NCI-H1694 treated with DMSO at 0.1 percent for 48 hours (cell line): ENCODE results near the gene CDH11.

Experiments used
- DNase-seq: peaks from one replicate; lab custom pipeline; 2025; lab: John Stamatoyannopoulos, UW

CDH11 gene

DNA sequence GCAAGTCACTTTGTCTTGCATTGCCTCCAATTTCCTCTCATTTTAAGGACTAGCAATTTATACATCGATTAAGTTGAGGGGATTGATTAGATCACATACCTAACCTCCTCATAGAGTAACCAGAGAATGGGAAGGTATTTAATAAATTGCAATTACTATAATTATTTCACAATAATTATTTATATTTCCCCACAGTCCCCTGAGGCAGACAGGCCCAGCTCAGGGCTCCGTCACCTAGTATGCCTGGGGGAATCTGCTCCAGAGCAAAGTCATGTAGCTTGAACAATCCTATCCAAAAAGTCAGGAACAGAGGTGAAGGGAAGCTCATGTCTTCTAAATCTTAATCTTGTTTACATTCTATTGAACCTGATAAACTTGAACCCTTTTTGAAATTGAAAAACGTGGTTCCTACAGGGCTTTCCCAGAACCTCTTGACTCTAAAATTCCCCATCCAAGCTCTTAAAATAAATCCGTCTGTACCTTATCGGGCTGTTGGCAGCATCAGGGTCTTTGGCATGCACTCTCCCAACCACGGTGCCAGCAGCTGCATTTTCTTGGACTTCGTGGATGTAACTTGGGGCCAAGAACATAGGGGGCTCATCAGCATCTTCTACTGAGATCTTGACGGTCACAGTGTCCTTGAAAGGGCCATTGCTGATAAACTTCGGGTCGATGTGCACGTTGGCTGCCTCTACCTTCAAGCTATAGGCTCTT, 140.1 kb downstream of the CDH11 start:
- DNase-seq, result no peak

- DNase-seq, result no peak
Measured at GRCh38 chr16:64977206-64977920, 144.5 kb downstream of the CDH11 start.

- DNase-seq, result no peak
Measured at GRCh38 chr16:64975821-64976220, 146.0 kb downstream of the CDH11 start.

- no peak for DNase-seq
Measured at GRCh38 chr16:64974381-64974780, 147.5 kb downstream of the CDH11 start.

DNA sequence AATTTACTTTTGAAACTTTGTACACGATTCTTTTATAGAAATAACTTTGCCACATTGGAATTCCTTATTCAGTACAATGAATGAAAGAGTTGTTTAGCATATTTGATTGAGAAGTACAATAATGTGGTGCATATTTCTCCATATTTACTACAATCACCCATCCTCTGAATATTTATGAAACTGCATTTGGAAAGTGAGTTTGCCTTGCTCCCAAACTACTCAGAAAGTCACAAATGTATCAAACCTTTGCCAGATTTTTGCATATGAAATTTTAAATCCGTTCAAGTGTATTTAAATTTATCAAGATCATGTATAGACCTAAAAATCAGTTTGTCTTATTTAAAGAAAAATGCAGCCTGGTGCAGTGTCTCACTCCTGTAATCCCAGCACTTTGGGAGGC, 148.7 kb downstream of the CDH11 start:
- DNase-seq, result no peak

GRCh38 chr16:64971171-64971570, 150.7 kb downstream of the CDH11 start:
- DNase-seq, result no peak

GRCh38 chr16:64969221-64969620, 152.6 kb downstream of the CDH11 start:
- DNase-seq, result no peak

GRCh38 chr16:64968539-64968938, 153.3 kb downstream of the CDH11 start:
- DNase-seq, result no peak

DNA sequence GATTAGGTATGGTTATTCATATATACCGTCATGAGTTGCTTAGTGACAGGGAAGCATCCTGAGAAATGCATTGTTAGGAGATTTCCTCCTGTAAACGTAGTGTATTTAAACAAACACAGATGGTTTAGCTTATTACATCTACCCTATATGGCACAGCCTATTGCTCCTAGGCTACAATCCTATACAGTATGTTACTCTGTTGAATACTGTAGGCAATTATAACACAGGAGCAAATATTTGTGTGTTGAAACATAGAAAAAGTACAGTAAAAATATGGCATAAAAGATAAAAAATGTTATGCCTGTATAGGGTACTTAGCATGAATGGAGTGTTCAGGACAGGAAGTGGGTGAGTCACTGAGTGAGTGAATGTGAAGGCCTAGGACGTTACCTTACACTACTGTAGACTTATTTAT, 157.7 kb downstream of the CDH11 start:
- DNase-seq, result no peak

GRCh38 chr16:64962786-64963185, 159.1 kb downstream of the CDH11 start:
- no peak for DNase-seq

DNA sequence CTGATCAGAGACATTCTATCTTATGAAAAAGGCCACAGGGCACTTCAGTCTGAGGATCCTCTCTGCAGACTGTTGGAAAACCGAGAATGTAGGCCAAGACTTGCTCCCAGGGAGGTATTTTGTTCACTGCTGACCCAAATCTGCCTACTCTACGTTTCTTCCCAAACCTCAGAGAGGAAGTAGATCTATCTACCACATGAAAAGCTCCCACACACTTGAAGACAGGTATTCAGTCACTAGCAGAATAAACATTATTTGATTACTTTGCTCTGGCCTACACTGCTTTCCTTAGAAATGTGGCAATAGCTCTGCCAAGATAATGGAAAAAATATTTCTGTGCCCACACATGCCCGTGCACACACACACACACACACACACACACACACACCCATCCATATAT, 164.6 kb downstream of the CDH11 start:
- no peak for DNase-seq

- DNase-seq, result no peak
Measured at GRCh38 chr16:64952177-64952576, 169.7 kb downstream of the CDH11 start.

GRCh38 chr16:64951193-64951592, 170.7 kb downstream of the CDH11 start:
- DNase-seq, result no peak

DNA sequence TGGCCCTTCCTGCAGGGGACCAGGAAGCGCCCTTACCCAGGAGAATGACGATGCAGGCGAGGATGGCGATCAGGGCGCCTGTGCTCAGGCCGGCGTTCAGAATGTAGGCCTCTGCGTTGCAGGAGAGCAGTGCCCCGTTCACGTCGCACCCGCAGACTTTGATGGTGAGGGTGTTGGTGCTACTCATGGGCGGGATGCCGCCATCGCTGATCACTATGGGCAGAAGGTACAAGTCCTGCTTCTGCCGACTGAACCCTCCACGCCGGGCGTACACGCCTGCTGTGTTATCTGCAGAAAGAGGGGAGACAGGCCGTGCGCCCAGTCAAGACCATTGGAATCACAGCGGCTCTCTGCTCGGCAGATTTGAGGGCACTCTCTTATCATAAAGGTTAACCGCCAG, 171.1 kb downstream of the CDH11 start:
- no peak for DNase-seq

GRCh38 chr16:64950262-64950661, 171.6 kb downstream of the CDH11 start:
- no peak for DNase-seq

GRCh38 chr16:64948056-64948455, 173.8 kb downstream of the CDH11 start:
- no peak for DNase-seq

DNA sequence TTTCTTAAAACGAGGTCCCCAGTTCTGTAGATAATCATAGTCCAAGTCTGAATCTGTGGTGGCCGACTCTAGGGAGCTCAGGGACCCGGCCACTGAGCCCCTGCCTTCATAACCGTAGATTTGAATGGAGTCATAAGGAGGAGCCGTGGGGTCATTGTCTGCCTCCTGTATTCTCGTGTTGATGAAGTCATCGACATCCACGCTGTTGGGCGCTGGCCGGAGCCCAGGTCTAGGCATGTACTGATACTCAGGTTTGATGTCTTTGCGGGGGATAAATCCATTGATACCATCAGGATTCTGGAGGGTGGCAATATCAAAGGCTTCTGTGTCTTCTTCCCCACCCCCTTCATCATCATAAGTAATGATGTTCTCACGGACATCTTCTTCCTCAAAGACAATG, 174.2 kb downstream of the CDH11 start:
- DNase-seq, result no peak

DNA sequence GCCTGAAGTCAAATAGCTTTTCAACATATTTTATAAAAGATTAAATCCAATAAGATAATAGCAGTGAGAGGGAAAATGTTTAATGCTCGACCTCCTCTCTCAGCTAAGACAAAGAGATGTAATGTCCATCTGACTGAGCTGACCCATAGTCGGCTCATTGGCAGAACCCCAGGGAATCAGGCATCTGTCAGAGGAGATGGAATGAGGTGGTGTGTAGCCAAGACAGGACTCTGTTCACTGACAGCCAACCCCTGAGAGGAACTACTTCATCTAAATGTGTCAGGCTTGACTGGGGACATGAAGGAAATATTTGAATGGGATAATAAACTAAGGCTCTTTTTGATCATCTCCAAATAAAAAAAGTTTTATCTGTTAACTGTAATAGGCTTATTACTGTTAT, 188.0 kb downstream of the CDH11 start:
- no peak for DNase-seq

DNA sequence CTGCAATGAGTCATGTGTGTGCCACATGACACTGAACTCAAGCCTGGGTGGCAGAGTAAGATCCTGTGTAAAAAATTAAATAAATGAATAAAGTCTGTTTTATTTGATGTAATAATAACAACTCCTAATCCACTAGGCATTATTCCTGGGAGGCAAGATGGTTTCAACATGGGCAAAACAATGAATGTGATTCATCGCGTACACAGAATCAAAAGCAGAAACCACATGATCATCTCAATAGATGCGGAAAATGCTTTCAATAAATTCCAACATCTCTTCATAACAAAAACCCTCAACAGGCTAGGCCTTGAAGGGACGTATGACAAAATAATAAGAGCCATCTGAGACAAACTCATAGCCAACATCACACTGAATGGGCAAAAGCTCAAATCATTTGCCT, 195.4 kb downstream of the CDH11 start:
- DNase-seq, result no peak

- DNase-seq, result no peak
Measured at GRCh38 chr16:64925166-64925565, 196.7 kb downstream of the CDH11 start.

DNA sequence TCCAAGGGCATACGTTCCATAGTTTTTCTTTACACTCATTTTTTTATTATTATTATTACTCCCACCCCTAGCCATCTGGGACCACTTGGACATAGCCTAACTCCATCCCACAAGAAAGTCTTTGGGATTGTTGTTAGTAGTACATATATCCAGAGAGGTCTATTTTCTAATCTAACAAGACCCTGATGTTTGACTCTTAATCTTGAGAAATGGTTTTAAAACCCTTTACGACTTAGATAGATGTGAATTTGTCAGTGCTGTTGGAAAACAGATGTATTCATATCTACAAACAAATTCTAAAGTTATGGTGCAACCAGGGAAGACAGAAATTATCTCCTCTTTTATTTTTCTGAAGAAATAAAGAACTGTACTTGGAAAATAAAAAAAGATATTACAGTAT, 197.8 kb downstream of the CDH11 start:
- no peak for DNase-seq

DNA sequence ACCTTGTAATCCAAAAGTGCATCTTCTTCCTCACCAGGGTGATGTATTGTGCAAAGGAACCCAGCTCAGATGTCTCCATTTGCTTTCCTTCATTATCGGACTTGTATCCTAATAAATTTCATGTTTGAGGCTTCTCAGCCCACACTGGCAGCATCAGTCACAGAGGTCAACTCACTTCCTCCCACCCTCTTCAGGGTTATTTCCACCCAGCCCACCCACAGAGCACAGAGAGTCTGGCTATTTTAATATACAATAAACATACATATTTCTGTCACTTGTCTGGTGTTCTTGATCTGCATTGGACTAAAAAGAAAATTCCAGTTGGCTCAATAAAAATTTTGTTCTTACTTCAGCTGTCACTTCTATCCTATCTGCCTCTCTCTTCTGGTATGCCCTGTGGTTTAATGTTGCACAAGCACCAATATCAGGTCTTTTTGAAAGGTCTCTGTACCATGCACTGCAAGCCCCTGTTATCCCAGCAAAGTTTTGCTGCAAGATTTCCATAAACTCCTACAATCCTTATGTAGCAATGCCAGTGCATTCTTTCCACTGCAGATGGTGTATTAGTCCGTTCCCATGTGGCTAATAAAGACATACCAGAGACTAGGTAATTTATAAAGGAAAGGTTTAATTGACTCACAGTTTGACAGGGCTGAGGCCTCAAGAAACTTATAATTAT, 201.8 kb downstream of the CDH11 start:
- no peak for DNase-seq

DNA sequence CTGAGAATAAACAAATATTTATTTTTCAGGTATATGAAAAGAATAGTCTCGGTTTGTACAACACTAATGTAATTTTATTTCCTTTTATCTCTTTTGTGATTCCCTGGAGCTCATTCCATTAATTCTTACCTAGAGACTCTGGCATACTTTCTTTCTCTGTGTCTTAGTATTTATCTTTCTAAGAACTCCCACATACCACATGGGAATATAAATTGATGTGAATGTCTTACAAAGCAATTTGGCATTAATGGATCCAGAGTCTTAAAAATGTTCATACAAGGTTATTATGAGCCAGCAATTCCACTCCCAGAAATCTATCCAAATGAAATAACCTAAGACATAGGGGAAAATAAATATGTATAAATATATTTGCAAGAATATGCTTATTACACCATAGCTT, 202.7 kb downstream of the CDH11 start:
- DNase-seq, result no peak
